ENCODE measurements around the gene BRSK2.
"Not testable (repeated sequence)": the region's sequence is repeated elsewhere in the genome, so short reads cannot be mapped to it uniquely, and the experiment has no call there.

BRSK2 gene

DNA sequence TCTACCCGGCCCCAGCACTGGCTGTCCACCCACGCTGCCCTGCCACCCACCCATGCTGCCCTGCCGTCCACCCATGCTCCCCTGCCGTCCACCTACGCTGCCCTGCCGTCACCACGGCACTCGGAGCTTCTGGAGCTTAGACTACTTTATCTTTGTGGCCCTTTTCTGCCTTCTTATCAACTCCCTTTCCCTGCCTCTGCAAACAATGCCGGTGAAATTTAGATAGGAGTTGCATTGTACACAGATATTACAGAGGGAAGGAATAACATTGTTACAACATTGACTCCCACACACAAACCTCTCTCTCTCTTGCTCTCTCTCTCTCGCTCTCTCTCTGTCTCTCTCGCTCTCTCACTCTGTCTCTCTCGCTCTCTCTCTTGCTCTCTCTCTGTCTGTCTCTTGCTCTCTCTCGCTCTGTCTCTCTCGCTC lies 33.7 kb upstream of the BRSK2 start:
- Histone ChIP-seq H3K9me3 (ENCODE audit: control insufficient read depth, low read length) (no peaks in the 10 kb centered on the region), H3K9ac (no peak overlapping the region), H3K4me3 (ENCODE audit: low read depth, low read length) (no peak overlapping the region), H3K4me2 (ENCODE audit: low read length) (no peak overlapping the region), H3K27me3 (ENCODE audit: control insufficient read depth, insufficient read depth, low read length) (no peaks in the 10 kb centered on the region), H3K79me2 (no peaks in the 10 kb centered on the region), H3K36me3 (ENCODE audit: control insufficient read depth, insufficient read depth, low read length) (no peaks in the 10 kb centered on the region), H2AFZ (no peak overlapping the region), H3K4me1 (no peaks in the 10 kb centered on the region), H3K27ac (no peak overlapping the region)
- TF ChIP-seq, protein P1, sequence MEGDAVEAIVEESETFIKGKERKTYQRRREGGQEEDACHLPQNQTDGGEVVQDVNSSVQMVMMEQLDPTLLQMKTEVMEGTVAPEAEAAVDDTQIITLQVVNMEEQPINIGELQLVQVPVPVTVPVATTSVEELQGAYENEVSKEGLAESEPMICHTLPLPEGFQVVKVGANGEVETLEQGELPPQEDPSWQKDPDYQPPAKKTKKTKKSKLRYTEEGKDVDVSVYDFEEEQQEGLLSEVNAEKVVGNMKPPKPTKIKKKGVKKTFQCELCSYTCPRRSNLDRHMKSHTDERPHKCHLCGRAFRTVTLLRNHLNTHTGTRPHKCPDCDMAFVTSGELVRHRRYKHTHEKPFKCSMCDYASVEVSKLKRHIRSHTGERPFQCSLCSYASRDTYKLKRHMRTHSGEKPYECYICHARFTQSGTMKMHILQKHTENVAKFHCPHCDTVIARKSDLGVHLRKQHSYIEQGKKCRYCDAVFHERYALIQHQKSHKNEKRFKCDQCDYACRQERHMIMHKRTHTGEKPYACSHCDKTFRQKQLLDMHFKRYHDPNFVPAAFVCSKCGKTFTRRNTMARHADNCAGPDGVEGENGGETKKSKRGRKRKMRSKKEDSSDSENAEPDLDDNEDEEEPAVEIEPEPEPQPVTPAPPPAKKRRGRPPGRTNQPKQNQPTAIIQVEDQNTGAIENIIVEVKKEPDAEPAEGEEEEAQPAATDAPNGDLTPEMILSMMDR (IDR thresholded peaks at IDR 0.05): no peak

DNA sequence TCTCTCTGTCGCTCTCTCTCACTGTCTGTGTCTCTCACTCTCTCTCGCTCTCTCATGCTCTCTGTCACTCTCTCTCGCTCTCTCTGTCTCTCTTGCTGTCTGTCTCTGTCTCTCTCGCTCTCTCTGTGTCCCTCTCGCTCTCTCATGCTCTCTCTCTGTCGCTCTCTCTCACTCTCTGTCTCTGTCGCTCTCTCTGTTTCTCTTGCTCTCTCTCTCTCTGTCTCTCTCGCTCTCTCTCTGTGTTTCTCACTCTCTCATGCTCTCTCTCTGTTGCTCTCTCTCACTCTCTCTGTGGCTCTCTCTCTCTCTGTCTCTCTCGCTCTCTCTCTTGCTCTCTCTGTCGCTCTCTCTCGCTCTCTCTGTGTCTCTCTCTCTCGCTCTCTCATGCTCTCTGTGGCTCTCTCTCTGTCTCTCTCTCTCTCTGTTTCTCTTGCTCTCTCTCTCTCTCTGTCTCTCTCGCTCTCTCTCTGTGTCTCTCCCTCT lies 33.2 kb upstream of the BRSK2 start:
- Histone ChIP-seq H3K9me3 (ENCODE audit: control insufficient read depth, low read length) (no peaks in the 10 kb centered on the region), H3K79me2 (no peaks in the 10 kb centered on the region), H3K4me3 (ENCODE audit: low read depth, low read length) (no peak overlapping the region), H2AFZ (no peak overlapping the region), H3K4me1 (no peaks in the 10 kb centered on the region), H3K36me3 (ENCODE audit: control insufficient read depth, insufficient read depth, low read length) (no peaks in the 10 kb centered on the region), H3K27ac (no peak overlapping the region), H3K27me3 (ENCODE audit: control insufficient read depth, insufficient read depth, low read length) (no peaks in the 10 kb centered on the region), H3K9ac (no peak overlapping the region), H3K4me2 (ENCODE audit: low read length) (no peak overlapping the region)
- TF ChIP-seq, protein P1 (IDR thresholded peaks at IDR 0.05): no peak

DNA sequence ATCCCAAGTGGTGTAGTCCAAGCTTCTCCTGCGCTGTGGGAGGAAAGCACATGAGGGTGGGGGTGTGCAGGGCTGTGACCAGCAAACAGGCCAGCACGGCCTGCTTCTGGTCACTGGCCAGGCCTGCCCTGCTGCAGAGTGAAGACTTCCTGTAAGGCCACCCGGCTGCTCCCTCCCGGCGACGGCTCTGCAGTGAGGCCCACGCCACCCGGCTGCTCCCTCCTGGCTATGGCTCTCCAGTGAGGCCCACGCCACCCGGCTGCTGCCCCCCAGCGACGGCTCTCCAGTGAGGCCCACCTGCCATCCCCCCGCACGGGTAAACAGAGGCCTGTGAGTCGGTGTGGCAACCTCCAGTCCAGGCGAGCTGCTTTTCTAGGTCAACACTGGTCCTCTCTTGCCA lies 31.4 kb upstream of the BRSK2 start:
- H3K27ac ChIP-seq: no peak overlapping the region

DNA sequence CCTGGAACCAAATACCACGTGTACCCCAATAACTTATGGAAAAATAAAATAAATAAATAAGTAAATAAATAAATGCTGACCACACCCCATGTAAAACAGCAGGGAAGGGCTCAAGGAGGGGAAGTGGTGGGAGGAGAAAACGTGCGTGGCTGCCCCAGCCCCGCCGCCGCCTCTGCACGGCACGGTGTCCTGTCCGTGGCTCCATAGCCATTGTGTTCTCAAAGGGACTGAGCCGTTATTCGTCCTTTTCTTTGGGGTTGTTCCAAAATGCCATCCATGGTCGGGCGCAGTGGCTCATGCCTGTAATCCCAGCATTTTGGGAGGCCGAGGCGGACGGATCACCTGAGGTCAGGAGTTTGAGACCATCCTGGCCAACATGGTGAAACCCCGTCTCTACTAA lies 30.8 kb upstream of the BRSK2 start:
- H3K4me1 ChIP-seq; H3K27me3 ChIP-seq (ENCODE audit: control insufficient read depth, insufficient read depth, low read length); H3K9me3 ChIP-seq (ENCODE audit: control insufficient read depth, low read length); H3K79me2 ChIP-seq; H3K9ac ChIP-seq; H2AFZ ChIP-seq; H3K4me2 ChIP-seq (ENCODE audit: low read length); H3K36me3 ChIP-seq (ENCODE audit: control insufficient read depth, insufficient read depth, low read length); H3K4me3 ChIP-seq (ENCODE audit: low read depth, low read length); H3K27ac ChIP-seq: not testable (repeated sequence)

More for the DNA sequence above, 31.4 kb upstream of the BRSK2 start:
- no peaks in the 10 kb centered on the region for H3K27me3 ChIP-seq (ENCODE audit: control insufficient read depth, insufficient read depth, low read length)
- no peaks in the 10 kb centered on the region for H3K36me3 ChIP-seq (ENCODE audit: control insufficient read depth, insufficient read depth, low read length)
- no peak overlapping the region for H3K9ac ChIP-seq
- TF ChIP-seq, protein P1 (IDR thresholded peaks at IDR 0.05): no peak
- no peaks in the 10 kb centered on the region for H3K79me2 ChIP-seq
- no peak overlapping the region for H3K4me2 ChIP-seq (ENCODE audit: low read length)
- H3K4me3 ChIP-seq (ENCODE audit: low read depth, low read length): no peak overlapping the region
- H2AFZ ChIP-seq: peak overlapping the region; percentile 17
- H3K9me3 ChIP-seq (ENCODE audit: control insufficient read depth, low read length): no peaks in the 10 kb centered on the region
- H3K4me1 ChIP-seq: no peaks in the 10 kb centered on the region

DNA sequence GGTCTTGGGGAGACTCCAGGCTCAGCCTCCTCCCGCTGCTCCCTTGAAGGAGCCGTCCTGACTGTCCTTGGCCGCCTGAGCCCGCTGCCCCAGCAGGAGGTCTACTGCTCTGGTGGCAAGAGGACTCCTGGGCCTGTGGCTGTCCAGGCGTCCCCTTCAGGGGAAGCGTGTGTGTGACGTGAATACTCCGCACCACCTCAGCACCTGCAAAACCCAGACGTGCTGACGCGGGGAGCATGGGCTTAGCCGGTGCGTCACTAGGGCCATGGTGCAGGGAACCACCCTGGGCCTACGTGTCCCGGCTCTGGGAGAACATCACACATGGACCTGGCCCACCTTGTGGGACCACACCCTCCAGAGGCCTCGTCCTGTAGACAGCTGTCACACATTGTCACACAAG lies 30.2 kb upstream of the BRSK2 start:
- Histone ChIP-seq H3K4me1 (no peaks in the 10 kb centered on the region), H3K4me3 (ENCODE audit: low read depth, low read length) (no peak overlapping the region), H3K27ac (no peak overlapping the region), H2AFZ (no peak overlapping the region), H3K27me3 (ENCODE audit: control insufficient read depth, insufficient read depth, low read length) (no peaks in the 10 kb centered on the region), H3K36me3 (ENCODE audit: control insufficient read depth, insufficient read depth, low read length) (no peaks in the 10 kb centered on the region), H3K4me2 (ENCODE audit: low read length) (no peak overlapping the region), H3K9ac (no peak overlapping the region), H3K9me3 (ENCODE audit: control insufficient read depth, low read length) (no peaks in the 10 kb centered on the region), H3K79me2 (no peaks in the 10 kb centered on the region)
- TF ChIP-seq, protein P1 (IDR thresholded peaks at IDR 0.05): no peak
